ENCODE data around the gene AURKB. TPM values are rescaled to one million over a fixed set of nuclear protein-coding genes. Genes with fewer than 3 reads are reported as not detected.

The AURKB gene
- total RNA-seq, 1 donor from 2014 or later, result 52.7 TPM

GRCh38 chr17:8163978-8164814 is 46.2 kb downstream of the AURKB start:
- peaks cover 20% of the 10 kb centered on the region for H3K4me1 Mint-ChIP-seq (ENCODE audit: low read depth)
- TF ChIP-seq CTCF (IDR thresholded peaks at IDR 0.05; ENCODE audit: unreplicated experiment), result no peak
- no peak for DNase-seq (ENCODE audit: low spot score, unreplicated experiment)
- H3K27me3 Mint-ChIP-seq, result no peaks in the 10 kb centered on the region
- H3K27ac Mint-ChIP-seq, result peak overlapping the region; percentile 98
- peaks cover 3% of the 10 kb centered on the region for H3K36me3 Mint-ChIP-seq (ENCODE audit: insufficient read depth)
- H3K4me3 Mint-ChIP-seq (ENCODE audit: low read depth), result peak overlapping the region; percentile 90
- H3K9me3 Mint-ChIP-seq (ENCODE audit: low read depth), result no peaks in the 10 kb centered on the region

GRCh38 chr17:8162997-8163977 is 47.1 kb downstream of the AURKB start:
- Mint-ChIP-seq H3K27me3 (no peaks in the 10 kb centered on the region), H3K4me3 (ENCODE audit: low read depth) (peak overlapping the region; percentile 90), H3K4me1 (ENCODE audit: low read depth) (peaks cover 20% of the 10 kb centered on the region), H3K9me3 (ENCODE audit: low read depth) (no peaks in the 10 kb centered on the region), H3K27ac (peak overlapping the region; percentile 98), H3K36me3 (ENCODE audit: insufficient read depth) (peaks cover 9% of the 10 kb centered on the region)
- no peak for TF ChIP-seq CTCF (IDR thresholded peaks at IDR 0.05; ENCODE audit: unreplicated experiment)
- no peak for DNase-seq (ENCODE audit: low spot score, unreplicated experiment)

- DNase-seq (ENCODE audit: low spot score, unreplicated experiment), result peak; percentile 73
- TF ChIP-seq CTCF (IDR thresholded peaks at IDR 0.05; ENCODE audit: unreplicated experiment), result no peak
- Mint-ChIP-seq H3K4me1 (ENCODE audit: low read depth) (peaks cover 20% of the 10 kb centered on the region), H3K9me3 (ENCODE audit: low read depth) (no peaks in the 10 kb centered on the region), H3K36me3 (ENCODE audit: insufficient read depth) (peaks cover 9% of the 10 kb centered on the region), H3K27ac (peak within 1 kb of the TSS; percentile 98), H3K4me3 (ENCODE audit: low read depth) (peak within 1 kb of the TSS; percentile 90), H3K27me3 (no peaks in the 10 kb centered on the region)
Measured at GRCh38 chr17:8162233-8162996, 48.0 kb downstream of the AURKB start, which contains the start of gene VAMP2. Gene VAMP2 (minus strand): TSS chr17:8162948. CDS start chr17:8162879, 69 bp downstream.

- Mint-ChIP-seq H3K36me3 (ENCODE audit: insufficient read depth) (peaks cover 9% of the 10 kb centered on the region), H3K4me1 (ENCODE audit: low read depth) (peaks cover 20% of the 10 kb centered on the region), H3K27ac (peak overlapping the region; percentile 86), H3K9me3 (ENCODE audit: low read depth) (no peaks in the 10 kb centered on the region), H3K4me3 (ENCODE audit: low read depth) (peak overlapping the region; percentile 79), H3K27me3 (no peaks in the 10 kb centered on the region)
- no peak for TF ChIP-seq CTCF (IDR thresholded peaks at IDR 0.05; ENCODE audit: unreplicated experiment)
- DNase-seq (ENCODE audit: low spot score, unreplicated experiment), result no peak
Measured at GRCh38 chr17:8161289-8162232, 48.8 kb downstream of the AURKB start.

All from progenitor cell of endocrine pancreas (in vitro differentiated cells).